WI38 (cell line): ENCODE results near the gene MT1F.

ENCODE experiments used
- H3K4me3 ChIP-seq: 2 replicates; pipeline ENCODE4 v1.5.1; 2011; ENCODE audit warnings: low read depth, mild to moderate bottlenecking, control low read depth, low read length
- CTCF ChIP-seq: IDR thresholded peaks from 2 replicates; pipeline ENCODE4 v1.5.1; 2012; ENCODE audit warnings: low read depth, mild to moderate bottlenecking, control low read depth, low read length

MT1F gene

GRCh38 chr16:56681939-56682702, 24.4 kb downstream of the MT1F start, which contains the start of gene MT1X:
MT1X (plus strand) TSS chr16:56682470; CDS start chr16:56682541, 71 bp downstream.
- no peak for TF ChIP-seq CTCF
- H3K4me3 ChIP-seq, result peak within 1 kb of the TSS; percentile 64

- TF ChIP-seq CTCF, result no peak
- H3K4me3 ChIP-seq, result peak overlapping the region; percentile 64
These were observed 25.1 kb downstream of the MT1F start for GRCh38 chr16:56682703-56683397.

- H3K4me3 ChIP-seq, result no peak overlapping the region
These were observed 25.8 kb downstream of the MT1F start for GRCh38 chr16:56683424-56684172.

GRCh38 chr16:56684256-56684925, 26.6 kb downstream of the MT1F start:
- H3K4me3 ChIP-seq, result no peak overlapping the region
- no peak for TF ChIP-seq CTCF

More at GRCh38 chr16:56683424-56684172, 25.8 kb downstream of the MT1F start:
- TF ChIP-seq CTCF, result no peak

- no peak overlapping the region for H3K4me3 ChIP-seq
- TF ChIP-seq CTCF, result no peak
These were observed 27.3 kb downstream of the MT1F start for GRCh38 chr16:56684926-56685590.

- TF ChIP-seq CTCF, result no peak
- no peak overlapping the region for H3K4me3 ChIP-seq
These were observed 29.0 kb downstream of the MT1F start for GRCh38 chr16:56686758-56687157.
